GM13976 (cell line): Measurements from ENCODE around the gene PLSCR1.

Experiments used
- DNase-seq: peaks from one replicate; pipeline ENCODE4 v3.0.0; 2012; ENCODE audit warnings: low spot score
- CTCF ChIP-seq: IDR thresholded peaks from 2 replicates; pipeline ENCODE4 v1.5.1; 2012; ENCODE audit warnings: borderline replicate concordance, mild to moderate bottlenecking; ENCODE audit not compliant: insufficient read depth; ENCODE audit errors: extremely low read depth, missing control alignments, control extremely low read depth
- in situ Hi-C: fragments of 300-500 bp; cut with MboI; formaldehyde crosslinking; loops from one replicate; pipeline ENCODE4 v1.12.0; 2022; ENCODE audit warnings: low sequenced_read_pairs, mixed read lengths, inconsistent platforms; ENCODE audit not compliant: unreplicated experiment

The PLSCR1 gene

DNA sequence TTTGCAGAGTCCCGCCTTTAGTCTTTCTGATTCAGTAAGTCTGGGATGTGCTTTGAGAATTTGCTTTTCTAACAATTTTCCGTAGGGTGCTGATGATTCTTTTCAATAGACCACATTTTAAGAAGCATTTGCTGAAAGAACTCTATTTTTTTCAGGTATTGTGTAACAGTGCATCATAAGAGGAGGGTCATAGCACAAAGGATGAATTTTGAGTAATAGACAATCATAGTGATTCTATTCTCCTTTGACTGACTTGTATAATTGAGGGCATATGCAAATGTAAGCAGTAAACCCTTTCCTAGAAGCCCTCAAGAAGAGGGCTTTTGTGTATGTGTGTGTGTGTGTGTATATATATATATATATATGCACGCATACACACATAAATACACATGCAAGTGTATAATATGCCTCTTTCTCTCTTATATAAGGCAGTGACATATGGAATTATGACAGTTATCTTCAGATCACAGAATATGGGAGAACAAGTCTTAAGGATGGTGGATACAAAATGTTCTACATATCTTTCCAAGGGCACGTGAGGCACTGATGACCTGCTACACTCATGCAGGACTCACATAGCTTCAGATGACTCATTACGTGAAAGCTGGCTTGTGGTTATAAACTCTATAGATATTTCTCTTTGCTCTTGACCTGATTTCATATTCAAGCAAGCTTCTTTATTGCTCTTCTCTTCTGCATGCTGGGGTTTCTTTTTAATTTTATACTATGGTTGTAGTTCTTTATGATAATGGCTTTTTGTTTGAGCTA, 6.5 kb upstream of the PLSCR1 start:
- no peak for TF ChIP-seq CTCF
- peak; percentile 20 for DNase-seq
- in situ Hi-C loops: no loop called here

DNA sequence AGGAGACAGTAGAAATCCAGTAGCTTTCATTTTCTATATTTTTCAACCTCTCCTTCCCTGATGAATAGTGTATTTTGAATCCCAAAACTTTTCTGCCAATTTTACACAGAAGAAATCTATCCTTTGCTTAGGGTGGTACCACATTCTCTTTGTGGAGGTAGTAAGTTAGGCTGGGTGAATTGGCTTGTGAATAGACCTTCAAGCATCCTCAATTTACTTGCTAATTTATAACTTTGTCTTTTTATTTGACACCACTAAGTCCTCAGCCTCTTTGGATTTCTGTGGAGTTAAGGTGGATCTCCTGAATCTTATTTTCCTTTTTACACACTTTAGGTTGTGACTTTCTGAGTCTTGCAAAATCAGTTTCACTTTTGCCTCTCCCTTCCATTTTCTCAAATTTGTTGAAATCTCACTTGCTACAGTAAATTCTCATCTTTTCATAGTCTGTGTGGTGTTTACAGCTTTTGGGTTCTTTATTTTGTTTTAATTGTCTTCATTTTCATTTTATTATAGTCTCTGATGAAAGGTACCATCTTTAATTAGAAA, 5.7 kb upstream of the PLSCR1 start:
- in situ Hi-C loops: no loop called here
- no peak for DNase-seq
- no peak for TF ChIP-seq CTCF

DNA sequence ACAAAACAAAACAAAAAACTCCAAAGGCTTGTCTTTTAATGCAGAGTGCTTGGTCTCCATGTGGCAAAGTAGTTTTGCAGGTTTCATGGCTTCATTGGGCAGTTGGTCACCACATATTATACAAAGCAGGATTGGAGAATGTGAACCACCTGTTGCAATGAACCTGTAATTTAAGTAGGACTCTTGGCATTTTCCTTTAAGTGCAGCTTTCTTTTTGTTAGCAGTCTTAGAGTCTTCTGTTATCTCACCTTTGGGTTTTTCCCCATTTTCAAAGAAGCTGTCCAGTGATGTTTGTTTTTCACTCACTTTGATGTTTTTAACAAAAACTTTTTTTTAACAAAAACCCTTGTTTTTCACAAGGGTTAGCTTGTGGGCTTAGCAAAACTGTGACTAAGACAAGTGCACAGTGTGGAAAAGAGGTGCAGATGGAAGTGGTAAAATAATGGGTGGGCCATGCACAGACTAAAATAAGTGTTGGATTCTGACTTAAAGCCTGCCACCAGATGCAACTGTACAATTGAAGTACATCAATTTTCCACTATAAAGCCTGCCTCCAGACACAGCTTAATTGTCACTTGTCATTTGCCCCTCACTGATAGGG, 2.9 kb upstream of the PLSCR1 start:
- in situ Hi-C loops: no loop called here
- no peak for TF ChIP-seq CTCF
- no peak for DNase-seq

- no peak for DNase-seq
- in situ Hi-C loops: no loop called here
- no peak for TF ChIP-seq CTCF
These were observed 2.1 kb upstream of the PLSCR1 start for GRCh38 chr3:146546366-146546965.

DNA sequence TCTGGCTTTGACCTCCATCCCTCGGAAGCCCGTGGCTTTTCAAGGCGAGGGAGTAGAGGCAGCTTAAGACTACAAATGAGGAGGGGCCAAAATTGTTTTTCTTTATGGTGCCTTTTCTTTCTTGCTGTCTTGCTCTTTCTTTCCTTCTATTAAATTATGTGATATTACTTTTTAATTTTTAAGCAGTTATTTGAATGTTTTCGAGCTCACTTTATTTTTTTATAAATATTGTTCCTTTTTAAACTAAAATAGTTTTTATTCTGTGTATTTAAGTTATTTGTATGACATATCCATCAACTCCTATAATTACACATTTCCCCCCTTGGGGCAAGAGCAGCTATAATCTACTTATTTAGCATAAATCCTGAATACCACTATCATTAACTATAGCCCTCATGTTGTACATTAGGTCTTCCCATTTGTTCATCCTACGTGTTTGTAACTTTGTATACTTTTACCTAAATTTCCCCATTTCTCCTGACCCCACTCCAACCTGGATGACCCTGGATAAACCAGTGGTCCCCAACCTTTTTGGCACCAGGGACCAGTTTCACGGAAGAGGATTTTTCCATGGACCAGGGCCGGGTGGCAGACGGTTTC, 622 bp upstream of the PLSCR1 start:
- TF ChIP-seq CTCF: no peak
- in situ Hi-C loops: no loop called here
- no peak for DNase-seq

DNA sequence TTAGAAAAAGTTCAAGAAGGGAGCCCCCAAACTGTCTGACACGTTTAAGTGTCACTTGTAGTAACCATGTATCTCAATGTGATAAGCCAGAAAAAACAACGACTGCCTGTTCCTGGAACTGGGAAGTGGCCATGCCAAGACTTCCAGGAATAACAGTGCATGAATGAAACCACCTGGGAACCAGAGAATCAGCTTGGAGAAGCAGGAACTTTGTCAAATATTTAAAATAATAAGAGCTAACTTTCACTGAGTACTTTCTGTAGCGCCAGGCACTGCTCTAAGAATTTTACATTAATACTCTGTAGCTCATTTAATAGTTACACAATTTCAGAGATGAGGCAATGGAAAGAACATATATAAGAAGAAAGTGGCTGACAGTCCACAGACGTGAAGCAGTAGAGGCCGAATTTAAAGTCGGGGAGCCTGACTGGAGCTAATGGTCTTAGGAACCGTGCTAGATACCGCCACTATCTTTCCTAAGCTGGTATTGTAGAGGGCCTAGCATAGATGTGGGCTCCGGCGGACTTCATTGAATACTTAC, 876 bp downstream of the PLSCR1 start:
- DNase-seq: no peak
- TF ChIP-seq CTCF: no peak
- in situ Hi-C loops: no loop called here
